ENCODE measurements around the gene SETD5. TPM values are rescaled to one million over a fixed set of nuclear protein-coding genes. Genes with fewer than 3 reads are reported as not detected.

SETD5 gene
- total and polyA plus RNA-seq, 2 experiments from 2014 or later = 143 to 172 TPM

GRCh38 chr3:9435316-9435715, 37.9 kb downstream of the SETD5 start:
- Mint-ChIP-seq H3K4me1 (no peaks in the 10 kb centered on the region), H3K4me3 (no peak overlapping the region), H3K36me3 (ENCODE audit: low read depth) (peaks cover 94% of the 10 kb centered on the region), H3K9me3 (no peaks in the 10 kb centered on the region; the same call in 2 of the 3 replicates), H3K27me3 (ENCODE audit: insufficient read depth, low read depth, poor library complexity) (no peaks in the 10 kb centered on the region), H3K27ac (no peak overlapping the region)
- H4K20me1 ChIP-seq (replicated peaks; ENCODE audit: insufficient read depth) = peaks cover 72% of the 10 kb centered on the region
- H3F3A ChIP-seq (replicated peaks; ENCODE audit: low read depth) = peaks cover 14% of the 10 kb centered on the region; the same call in 1 of the 2 replicates
- no peak for TF ChIP-seq REST (IDR thresholded peaks at IDR 0.05; ENCODE audit: unreplicated experiment)
- no peak for TF ChIP-seq ZNF331 (CRISPR knock-in tag; IDR thresholded peaks at IDR 0.05; ENCODE audit: low read depth)
- no peak for TF ChIP-seq CTCF (conservative IDR thresholded peaks at IDR 0.05; ENCODE audit: low read depth in 2 of 2)
- no peak for TF ChIP-seq EZH2phosphoT487 (IDR thresholded peaks at IDR 0.05; ENCODE audit: unreplicated experiment)
- no peak for TF ChIP-seq JUNB (IDR thresholded peaks at IDR 0.05; ENCODE audit: unreplicated experiment)
- no peak for TF ChIP-seq EZH2 (IDR thresholded peaks at IDR 0.05; ENCODE audit: low read depth, unreplicated experiment)
- TF ChIP-seq NANOG (IDR thresholded peaks at IDR 0.05; ENCODE audit: borderline replicate concordance) = no peak
- no peak for TF ChIP-seq CREB1 (CRISPR knock-in tag; IDR thresholded peaks at IDR 0.05; ENCODE audit: low read depth)
- no peak for TF ChIP-seq ZNF462 (CRISPR knock-in tag; IDR thresholded peaks at IDR 0.05)
- no peak for TF ChIP-seq ETS1 (IDR thresholded peaks at IDR 0.05)
- DNase-seq (ENCODE audit: low spot score) (no peak), ATAC-seq (no peak)
- H3K27ac ChIP-seq (ENCODE audit: low read depth) = no peak overlapping the region
- no peaks in the 10 kb centered on the region for H3K27me3 ChIP-seq (ENCODE audit: insufficient read depth)
- H3K4me1 ChIP-seq (ENCODE audit: insufficient read depth) = no peaks in the 10 kb centered on the region
- H3K9me2 ChIP-seq (ENCODE audit: insufficient read depth) = no peaks in the 10 kb centered on the region
- no peak overlapping the region for H2AFZ ChIP-seq
- H3K4me2 ChIP-seq = no peak overlapping the region
- no peak overlapping the region for H3K4me3 ChIP-seq
- peaks cover 81% of the 10 kb centered on the region for H3K79me2 ChIP-seq (replicated peaks; ENCODE audit: insufficient read depth)
- peaks cover 91% of the 10 kb centered on the region for H3K36me3 ChIP-seq (ENCODE audit: insufficient read depth)

All from GM23338 (cell line).